GM18508 (cell line): ENCODE results near the gene PCDH15.

Experiments
- ATAC-seq: cut with Tn5 transposase; IDR thresholded peaks from one replicate; pipeline ENCODE4 v1.9.1; 2021; ENCODE audit warnings: moderate number of reproducible peaks; ENCODE audit not compliant: insufficient read depth, unreplicated experiment

Gene PCDH15

DNA sequence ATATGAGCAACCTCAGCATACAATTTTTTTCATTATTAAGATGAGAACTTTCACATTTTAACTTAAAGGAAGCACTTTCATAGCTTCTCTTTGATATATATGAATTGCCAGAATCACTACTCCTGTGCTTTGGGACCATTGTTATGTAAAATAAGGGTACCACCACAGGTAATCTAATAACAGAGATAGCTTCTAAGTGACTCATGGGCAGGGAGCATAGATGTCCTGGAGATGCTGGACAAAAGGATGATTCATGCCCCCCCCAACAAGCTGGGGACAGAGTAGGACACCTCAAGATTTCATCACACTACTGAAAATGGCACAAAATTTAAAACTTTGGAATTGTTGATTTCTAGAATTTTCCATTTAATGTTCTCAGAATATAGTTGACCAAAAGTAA lies 641.1 kb downstream of the PCDH15 start:
- no peak for ATAC-seq

DNA sequence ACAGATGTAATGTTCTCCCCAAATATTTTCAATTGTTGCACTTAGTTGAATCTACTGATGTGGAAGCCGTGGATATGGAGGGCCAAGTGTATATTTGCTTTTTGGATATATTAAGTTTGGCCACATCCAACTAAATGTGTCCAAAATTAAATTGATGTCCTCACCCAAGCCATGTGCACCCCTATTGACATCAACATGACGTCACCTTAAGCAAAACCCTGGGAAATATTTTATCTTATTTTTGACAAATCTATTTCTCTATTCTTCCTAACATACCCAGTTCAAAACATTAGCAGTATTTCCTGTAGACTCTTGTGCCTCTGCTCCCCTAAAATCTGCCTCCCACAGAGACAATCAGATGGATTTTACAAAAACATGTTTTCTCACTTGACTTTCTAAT lies 652.5 kb downstream of the PCDH15 start:
- ATAC-seq: no peak

DNA sequence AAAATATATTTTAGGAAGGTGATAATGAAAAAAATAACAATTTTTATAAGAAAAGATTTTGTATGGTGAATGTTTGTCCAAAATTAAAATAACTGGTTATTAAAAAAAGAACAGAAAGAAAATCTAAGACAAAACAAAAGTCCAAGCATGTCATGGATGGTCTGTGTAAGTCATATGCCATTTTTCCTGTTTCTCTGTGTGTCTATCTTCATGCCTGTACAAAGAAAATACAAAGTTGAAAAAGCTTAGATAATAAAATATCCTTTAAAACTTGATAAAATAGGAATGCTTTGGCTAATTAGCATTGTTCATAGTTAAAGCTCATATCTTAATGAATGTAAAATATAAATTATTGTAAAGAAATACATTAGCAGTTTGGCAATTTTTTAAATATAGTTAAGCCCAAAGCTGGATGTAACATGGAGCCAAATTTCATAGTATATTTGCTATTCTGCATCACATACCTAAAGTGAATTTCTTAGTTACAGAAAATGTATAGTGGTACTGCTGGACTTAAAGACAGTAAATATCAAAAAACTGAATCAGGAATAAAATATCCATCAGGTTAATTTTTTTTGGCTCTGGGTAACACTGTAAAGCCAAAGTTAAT lies 661.1 kb downstream of the PCDH15 start:
- ATAC-seq: no peak

DNA sequence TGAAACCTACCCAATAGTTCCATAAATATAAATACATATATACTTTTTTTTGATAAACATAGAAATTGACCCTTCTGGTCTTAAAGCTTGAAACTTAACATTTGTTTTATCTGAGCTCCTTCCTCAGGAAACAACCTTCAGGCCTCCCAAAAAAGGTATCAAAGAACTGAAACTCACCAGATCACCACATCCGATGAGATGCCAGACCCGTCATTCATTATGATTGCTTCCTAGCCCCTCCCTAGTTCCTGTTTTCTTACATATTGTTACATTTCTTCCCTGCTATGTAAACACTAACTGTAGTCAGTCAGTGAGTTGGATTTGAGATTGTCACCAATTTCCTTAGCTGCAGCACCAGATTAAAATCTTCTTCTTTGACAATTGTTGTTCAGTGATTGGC lies 663.6 kb downstream of the PCDH15 start:
- no peak for ATAC-seq

DNA sequence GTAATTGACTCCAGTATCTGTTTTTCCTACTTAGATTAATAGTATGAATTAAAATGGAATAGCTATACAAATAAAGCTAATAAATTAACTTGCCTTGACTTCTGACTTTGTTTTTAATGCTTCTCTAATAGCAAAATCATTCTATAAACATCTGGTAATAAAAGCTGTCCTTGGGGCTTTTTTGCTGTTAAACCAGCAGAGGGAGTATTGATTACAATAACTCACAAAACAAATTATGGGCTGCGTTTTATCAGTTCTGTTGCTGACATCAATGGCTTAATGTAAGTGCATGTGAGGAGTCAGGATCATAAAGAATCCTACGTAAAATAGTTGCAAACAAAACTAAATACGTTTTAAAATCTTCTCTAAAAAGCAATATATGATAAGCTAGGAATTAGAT lies 667.8 kb downstream of the PCDH15 start:
- ATAC-seq: no peak

DNA sequence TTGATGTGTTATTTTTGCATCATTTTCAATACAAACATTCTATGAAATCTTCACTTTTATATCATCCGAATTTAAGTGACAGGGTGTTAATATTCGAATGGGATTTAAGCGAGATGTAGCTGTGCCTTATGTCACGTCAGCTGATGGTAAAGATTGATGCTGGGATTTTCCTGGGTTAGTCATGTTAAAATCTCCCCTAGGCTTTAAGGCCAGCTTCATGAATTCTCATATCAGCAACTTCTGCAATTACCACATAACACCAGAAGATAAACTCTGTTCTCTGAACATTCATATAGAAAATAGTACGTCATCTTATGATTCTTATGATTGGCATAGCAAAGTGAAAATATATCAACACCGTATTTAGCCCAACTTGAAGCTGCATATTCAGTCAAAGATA lies 669.2 kb downstream of the PCDH15 start:
- ATAC-seq: no peak

DNA sequence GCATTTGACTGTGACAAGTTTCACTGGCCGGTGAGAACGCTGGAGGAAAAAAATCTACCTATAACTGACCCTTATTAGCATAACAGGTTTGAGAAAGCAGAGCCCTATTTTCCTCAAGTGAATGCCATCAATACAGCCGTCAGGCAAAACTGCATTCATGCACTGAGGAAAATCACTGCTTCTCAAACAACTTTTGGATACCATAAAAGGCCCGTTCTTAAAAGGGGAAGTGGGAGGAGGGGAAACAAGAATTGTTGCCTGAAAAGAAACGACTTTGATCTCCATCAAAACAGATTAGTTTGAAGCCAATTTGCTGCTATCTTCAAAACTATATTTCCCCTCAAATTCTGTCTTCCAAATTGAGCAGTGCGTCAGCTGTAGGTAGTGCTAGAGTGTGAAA lies 670.6 kb downstream of the PCDH15 start:
- no peak for ATAC-seq

DNA sequence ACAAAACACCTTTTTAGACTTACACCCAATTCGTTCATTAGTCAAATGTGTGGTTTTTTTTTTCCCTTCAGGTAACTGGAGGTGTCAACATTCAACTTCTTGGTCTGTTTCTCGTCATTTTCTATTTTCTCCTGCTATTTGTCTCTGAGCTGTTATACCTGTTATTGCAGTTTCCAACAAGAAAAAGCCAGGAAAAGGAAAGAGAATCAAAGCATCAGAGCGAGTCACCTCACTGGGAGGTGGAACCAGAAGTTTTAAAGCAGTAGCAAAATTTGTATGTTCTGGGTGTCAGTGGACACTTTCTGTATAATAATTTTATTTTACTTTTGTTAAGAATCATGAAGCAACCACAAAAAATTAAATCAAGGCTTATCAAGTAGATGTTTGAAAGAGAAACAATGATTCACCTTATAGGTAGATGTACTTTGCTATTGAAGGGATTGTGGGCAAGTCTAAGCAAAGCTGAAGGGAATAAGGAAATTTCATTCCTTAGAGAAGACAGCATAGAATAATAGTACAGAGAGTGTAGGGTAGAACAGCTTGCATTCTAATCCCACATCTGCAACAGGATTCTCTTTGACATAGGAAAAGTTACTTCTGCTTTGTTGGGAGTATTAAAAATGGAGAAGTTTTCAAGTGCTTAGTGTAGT lies 675.8 kb downstream of the PCDH15 start:
- ATAC-seq: no peak

DNA sequence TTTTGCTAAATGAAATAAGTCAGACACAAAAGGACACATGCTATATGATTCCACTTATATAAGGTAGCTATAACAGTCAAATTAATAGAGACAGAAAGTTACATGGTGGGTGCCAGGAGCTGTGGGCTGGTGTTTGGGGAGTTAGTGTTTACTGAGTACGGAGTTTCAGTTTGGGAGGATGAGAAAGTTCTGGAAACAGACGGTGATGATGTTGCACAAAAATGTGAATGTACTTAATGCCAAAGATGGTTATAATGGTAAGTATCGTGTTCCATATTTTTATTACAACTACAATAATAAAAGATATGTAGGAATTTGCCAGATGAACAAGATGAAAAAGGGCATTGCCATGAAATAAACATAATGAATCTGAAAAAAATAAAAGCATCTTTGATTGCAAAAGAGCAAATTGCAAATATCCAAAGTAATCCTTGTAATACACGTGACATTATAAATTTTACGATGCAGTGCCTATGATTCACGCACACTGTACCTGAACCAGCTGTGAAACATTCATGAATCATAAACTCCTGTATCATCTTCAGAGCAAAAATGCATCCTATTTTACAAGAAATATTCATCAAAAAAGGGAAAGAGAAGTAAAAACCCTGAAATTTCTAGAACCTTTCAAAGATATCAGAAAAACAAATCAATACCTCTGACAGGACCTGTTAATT lies 676.7 kb downstream of the PCDH15 start:
- ATAC-seq: no peak

DNA sequence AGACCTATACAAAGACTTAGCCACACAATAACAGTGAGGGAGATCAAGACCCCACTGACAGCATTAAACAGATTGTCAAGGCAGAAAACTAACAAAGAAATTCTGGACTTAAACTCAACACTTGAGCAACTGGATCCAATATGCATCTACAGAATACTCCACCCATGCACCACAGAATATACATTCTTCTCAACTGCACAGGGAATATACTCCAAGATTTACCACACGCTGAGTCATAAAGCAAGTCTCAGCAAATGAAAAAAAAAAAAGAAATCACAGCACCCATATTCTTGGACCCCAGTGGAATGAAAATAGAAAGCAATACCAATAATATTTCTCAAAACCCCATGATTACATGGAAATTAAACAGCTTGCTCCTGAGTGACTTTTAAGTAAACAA lies 680.2 kb downstream of the PCDH15 start:
- no peak for ATAC-seq

DNA sequence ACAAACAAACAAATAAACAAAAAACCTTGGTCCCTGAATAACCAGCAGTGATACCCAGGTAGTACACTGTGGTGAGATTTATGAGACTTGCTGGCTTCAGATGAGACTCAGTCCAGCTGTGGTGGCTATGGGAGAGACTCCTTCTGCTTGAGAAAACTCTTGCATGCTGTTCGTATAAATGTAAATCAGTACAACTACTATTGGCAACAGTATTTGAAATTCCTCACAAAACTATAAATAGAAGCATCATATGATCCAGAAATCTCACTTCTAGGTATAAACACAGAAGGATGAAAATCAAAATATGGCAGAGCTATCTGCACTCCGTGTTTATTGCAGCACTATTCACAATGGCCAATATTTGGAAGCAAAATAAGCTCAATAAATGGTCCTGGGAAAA lies 692.1 kb downstream of the PCDH15 start:
- no peak for ATAC-seq

DNA sequence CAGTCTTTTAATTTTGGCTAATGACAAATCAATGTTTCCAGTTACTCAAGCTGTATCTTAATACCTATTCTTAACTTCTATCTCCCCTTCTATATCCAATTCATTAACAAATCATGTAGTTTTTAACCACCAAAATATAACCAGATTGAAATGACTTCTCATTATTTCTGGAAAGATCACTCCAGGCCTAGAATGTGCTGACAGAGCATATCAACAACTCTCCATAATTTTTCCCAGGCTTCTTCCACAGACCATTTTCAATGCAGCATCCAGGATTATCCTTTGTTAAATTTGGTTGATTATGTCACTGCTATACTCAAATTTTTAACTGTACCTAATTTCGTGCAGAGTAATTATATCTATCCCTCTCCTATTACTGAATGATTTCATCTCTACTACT lies 704.1 kb downstream of the PCDH15 start:
- ATAC-seq: no peak

DNA sequence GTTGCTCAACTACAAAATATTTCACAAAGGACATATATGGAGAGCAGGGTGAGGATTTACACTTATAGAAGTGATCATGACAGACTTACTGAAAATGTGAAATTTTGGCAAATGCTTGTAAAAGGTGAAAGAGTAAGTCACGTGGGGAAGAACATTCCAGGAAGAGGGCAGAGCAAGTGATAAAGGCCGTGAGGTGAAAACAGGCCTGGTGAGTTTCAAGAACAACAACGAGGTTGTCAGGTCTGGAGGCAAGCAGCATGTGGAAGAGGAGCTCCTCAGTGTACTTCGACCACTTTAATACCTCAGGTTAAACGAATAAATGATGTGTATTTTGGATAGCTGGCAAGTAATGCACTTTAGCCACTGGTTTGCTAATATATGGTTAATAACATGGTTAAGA lies 706.7 kb downstream of the PCDH15 start:
- ATAC-seq: no peak

DNA sequence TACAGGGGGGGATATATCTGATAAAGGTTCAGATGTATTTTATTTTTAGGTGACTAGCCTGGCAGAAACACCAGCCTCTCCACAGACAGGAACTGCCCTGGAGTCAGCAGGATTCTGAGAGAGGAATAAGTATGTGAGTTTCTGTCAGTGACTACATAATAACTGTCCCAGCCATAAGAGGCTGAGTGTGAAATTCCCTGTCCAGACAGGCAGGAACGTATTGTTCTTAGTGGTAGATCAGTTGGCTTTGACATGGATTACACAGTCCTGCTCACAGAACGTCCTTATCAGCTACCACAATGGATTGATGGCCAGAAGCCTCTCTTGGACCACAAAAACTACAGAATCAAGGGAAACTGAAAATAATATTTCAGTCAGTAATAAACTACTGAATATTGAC lies 709.8 kb downstream of the PCDH15 start:
- ATAC-seq: no peak

DNA sequence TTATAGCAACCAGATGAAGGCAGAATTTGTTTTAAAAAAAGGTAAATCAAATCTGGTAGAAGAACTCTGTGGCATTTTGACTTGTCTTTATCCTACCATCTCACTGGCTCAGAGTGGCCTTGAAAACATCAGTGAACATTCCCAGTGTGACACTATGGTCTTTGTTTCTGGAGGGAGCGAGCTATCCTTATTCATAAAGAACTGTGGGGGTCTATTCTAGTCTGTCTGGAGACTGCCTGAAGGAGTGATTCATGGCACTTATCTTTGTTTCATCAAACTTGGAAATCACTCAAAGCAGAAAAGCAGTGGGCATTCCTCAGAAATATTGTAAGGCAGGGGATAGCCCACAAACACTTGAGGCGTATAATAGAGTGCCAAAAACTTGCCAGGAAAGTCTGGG lies 719.1 kb downstream of the PCDH15 start:
- ATAC-seq: no peak

DNA sequence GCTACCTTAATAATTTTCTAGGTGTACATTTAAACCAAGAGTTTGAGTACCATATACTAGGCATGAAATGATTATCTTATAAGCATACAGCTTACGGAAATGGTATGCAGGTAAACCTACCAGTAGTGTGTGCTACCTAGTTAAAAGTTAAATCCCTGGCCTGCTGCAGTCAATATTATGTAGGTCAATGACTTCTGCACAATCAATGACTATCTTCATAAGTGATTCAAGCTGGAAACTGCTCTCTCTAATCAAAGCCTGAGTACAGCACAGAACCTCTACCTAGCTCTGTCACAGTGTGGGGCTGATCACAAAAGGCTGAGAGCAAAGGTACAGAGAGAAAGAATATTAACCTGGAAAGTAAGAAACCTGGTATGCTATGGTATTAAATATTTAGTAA lies 733.7 kb downstream of the PCDH15 start:
- ATAC-seq: no peak

DNA sequence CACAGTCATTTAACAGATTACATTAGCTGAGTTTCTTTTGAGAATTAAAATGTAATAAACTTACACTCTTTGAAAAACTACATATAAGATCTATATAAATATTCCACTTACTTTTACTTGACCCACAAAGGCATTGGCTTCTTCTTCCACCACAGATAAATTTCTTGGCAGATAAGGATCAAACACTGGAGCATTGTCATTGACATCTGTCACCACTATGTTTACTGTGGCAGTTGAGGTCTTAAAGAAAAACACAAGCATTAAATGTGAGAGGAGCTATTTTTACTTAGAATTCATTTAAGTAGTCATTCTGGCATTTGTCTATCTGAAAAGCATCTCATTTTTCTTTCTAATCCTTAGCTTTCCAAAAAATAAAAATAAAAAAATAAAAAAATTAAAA lies 734.4 kb downstream of the PCDH15 start:
- ATAC-seq: no peak

DNA sequence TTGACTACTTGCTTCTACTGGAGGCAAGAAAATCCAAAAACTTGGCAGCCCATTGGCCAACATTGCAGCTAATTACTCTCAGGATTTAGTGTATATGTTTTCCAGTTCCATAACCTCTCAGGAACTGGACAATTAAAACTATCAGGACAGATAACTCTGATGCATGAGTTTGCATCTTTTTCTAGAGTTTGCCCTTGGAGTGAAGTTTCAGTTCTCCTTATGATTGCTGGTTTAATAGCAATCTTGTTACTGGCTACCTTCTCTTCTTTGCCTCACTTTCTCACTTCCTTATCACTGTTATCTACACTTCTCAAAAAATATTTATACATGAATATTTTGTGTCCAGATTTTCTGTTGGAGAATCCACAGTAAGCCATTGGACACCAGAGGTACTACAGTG lies 735.9 kb downstream of the PCDH15 start:
- no peak for ATAC-seq

DNA sequence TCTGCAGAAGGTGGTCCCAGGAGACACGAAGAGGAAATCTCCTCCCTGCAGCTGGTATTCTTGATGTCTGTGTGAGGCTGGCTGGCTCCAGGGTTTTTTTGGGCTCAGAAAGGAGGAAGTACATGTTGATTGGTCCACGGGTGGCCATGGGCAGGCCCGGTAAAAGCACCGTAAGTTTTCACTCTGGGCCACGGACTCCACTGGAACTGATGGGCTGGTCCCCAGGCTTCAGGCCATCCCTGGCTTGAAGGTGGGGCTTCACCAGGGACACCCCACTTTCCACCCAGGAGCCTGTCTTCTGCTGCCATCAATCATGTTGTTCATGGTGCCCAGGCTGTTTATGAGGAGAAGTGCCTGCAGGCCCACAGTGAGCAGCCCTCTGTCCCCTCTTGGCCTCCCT lies 736.8 kb downstream of the PCDH15 start:
- no peak for ATAC-seq

DNA sequence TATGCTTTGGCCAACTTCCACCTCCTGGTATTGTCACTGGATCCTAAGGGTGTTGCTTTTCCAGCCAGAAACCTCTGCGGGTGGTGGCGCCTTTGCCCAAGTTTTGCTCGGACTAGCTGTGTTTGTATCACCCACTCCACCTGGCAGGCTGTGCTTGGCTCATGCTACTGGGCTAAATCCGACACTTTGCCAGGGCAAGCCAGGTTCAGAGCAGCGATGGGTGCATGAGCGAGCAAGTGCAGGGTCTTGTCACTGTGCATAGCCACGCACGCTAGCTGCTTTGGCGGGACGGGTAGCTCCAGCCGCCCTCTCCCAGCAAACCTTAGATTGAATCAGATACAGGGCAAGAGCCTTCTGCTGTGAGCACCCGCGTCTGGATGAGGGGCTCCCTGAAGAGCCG lies 737.5 kb downstream of the PCDH15 start:
- no peak for ATAC-seq

DNA sequence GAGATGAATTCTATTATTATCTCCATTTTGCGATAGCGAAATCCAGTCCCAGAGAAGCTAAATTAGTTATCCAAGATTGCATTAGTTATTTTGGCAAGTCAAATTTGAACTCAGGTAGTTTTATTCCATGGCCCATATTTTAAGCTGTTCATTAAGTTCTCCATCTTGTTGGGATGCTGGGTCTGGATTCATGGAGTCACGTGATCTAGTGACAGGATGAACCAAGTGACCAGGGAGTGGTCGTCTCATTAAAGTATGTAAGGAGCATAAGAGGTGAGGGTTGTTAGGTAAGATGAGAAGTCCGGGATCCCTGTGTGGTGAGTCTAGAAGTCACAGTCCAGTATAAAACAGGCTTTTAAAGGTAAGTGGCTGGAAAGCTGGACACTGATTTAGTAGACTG lies 740.5 kb downstream of the PCDH15 start:
- no peak for ATAC-seq

DNA sequence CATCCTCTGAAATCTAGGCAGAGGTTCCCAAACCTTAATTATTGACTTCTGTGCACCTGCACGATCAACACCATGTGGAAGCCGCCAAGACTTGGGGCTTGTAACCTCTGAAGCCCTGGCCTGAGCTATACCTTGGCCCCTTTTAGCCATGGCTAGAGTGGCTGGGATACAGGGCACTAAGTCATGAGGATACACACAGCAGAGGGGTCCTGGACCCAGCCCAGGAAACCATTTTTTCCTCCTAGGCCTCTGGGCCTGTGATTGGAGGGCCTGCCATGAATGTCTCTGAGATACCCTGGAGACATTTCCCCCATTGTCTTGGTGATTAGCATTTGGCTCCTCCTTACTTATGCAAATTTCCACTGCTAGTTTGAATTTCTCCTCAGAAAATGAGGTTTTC lies 743.7 kb downstream of the PCDH15 start:
- no peak for ATAC-seq
